GM13977 (cell line): ENCODE measurements around the gene CARD9.

Source experiments
- DNase-seq: peaks from one replicate; pipeline ENCODE4 v3.0.0; 2012; ENCODE audit warnings: low spot score
- in situ Hi-C: fragments of 300-500 bp; cut with MboI; formaldehyde crosslinking; loops from one replicate; pipeline ENCODE4 v1.12.0; 2022; ENCODE audit warnings: low sequenced_read_pairs, low pct_unique_long_range_greater_than_20kb, mixed read lengths, inconsistent platforms; ENCODE audit not compliant: unreplicated experiment
- TF ChIP-seq, protein P1 (sequence below): IDR thresholded peaks from 2 replicates; pipeline ENCODE4 v1.5.1; 2012; ENCODE audit warnings: mild to moderate bottlenecking, control low read depth; ENCODE audit not compliant: insufficient read depth; ENCODE audit errors: extremely low read depth, missing control alignments

CARD9 gene

DNA sequence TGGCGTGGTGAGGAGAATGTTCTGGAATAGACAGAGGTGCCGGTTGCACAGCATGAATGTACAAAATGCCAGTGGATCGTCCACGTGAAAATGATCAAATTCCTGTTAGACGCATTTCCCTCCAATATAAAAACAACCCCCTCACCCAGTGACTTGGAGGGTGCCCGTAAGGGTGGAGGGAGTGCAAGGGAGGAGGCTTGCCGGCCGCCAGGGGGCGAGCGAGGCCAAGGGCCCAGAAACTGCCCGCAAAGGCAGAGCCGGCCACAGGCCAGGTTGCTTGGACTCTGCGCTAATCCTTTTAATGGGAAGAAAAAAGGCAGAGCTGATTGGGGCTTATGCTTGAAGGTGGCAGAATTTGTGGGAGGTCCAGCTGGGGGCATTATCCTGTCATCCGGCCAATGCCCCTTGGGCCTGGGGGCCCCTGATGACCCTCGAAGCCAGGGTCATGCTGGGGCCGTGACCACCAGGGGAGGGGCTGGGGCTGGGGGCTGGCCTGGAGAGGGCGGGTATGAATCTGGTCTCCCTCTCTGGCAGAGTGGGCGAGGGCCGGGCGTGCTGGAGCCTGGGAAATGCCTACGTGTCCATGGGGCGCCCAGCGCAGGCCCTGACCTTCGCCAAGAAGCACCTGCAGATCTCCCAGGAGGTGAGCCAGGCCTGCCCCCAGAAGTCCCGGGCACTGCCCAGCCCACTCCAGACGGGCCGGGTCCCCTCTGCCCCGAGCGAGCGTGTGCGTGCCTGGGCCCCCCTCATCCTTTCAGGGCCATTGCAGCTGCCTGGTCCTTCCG is 34.1 kb downstream of the CARD9 start:
- peak; percentile 85 for DNase-seq
- TF ChIP-seq, protein P1, sequence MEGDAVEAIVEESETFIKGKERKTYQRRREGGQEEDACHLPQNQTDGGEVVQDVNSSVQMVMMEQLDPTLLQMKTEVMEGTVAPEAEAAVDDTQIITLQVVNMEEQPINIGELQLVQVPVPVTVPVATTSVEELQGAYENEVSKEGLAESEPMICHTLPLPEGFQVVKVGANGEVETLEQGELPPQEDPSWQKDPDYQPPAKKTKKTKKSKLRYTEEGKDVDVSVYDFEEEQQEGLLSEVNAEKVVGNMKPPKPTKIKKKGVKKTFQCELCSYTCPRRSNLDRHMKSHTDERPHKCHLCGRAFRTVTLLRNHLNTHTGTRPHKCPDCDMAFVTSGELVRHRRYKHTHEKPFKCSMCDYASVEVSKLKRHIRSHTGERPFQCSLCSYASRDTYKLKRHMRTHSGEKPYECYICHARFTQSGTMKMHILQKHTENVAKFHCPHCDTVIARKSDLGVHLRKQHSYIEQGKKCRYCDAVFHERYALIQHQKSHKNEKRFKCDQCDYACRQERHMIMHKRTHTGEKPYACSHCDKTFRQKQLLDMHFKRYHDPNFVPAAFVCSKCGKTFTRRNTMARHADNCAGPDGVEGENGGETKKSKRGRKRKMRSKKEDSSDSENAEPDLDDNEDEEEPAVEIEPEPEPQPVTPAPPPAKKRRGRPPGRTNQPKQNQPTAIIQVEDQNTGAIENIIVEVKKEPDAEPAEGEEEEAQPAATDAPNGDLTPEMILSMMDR = peak; percentile 95
- in situ Hi-C loops = no loop called here

DNA sequence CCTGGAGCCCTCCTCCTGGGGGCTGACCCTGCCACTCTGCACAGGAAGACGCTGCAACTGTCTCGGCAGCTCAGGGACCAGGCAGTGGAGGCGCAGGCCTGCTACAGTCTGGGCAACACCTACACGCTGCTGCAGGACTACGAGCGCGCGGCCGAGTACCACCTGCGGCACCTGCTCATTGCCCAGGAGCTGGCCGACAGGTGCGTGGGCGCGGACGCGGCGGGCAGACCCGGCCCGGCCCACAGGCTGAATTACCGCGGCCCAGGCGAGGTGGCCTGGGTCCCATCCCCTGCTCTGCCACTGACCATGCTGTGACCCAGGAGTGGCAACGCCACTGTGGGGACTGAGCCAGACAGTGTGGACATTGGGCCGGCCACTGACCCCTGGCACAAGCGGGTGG is 35.0 kb downstream of the CARD9 start:
- no peak for DNase-seq
- in situ Hi-C loops = no loop called here
- TF ChIP-seq, protein P1 = no peak

DNA sequence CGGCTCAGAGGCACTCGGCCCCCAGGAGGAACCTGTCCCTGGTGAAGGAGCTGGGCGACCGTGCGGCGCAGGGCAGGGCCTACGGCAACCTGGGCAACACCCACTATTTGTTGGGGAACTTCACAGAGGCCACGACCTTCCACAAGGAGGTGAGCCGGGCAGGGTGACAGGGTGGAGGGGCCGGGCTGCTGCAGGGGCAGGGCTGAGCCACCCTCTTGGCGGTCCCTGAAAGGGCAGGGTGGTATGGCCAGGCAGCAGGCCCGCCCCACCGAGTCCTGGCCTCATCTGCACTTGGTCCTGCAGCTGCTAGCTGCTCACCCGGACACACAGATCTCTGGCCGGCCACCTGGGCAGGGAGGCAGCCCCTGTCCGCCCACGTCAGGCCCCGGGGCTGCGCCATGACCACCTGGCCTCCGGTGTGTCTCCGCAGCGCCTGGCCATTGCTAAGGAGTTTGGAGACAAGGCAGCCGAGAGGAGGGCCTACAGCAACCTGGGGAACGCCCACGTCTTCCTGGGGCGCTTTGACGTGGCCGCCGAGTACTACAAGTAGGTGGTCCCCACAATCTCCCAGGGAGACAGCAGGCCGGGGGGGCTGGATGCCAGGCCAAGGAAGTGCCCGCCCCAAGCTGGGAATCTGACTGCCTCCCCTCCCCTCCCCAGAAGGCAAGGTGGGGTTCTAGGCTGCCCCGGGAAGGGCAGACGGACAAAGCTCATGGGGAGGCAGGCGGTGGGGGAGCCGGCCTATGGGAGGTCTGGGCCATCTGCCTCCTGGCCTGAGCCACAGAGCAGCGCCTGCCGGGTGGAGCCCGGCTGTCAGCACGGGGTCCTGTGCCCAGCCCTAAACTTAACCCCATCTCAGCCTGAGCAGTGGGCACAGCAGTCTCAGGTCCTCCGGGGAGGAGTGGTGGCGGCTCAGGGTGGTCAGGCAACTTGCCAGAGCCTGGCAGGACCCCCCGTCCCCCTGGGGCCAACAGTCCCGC is 35.8 kb downstream of the CARD9 start:
- no peak for DNase-seq
- TF ChIP-seq, protein P1 = no peak
- in situ Hi-C loops = no loop called here

DNA sequence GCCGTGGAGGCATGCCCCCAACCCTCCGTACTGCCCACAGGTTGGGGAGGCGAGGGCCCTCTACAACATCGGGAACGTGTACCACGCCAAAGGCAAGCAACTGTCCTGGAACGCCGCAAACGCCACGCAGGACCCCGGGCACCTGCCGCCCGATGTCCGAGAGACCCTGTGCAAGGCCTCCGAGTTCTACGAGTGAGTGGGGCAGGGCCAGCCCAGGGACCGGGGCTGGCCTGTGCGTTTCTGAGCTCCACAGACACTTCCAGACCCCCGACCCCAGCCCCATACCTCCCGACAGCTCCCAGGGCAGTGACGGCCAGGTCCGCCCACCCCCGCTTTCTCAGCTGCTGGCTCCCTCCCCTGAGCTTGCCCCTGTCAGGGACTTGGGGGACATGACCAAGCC is 36.6 kb downstream of the CARD9 start:
- in situ Hi-C loops = no loop called here
- TF ChIP-seq, protein P1 = no peak
- DNase-seq = no peak

DNA sequence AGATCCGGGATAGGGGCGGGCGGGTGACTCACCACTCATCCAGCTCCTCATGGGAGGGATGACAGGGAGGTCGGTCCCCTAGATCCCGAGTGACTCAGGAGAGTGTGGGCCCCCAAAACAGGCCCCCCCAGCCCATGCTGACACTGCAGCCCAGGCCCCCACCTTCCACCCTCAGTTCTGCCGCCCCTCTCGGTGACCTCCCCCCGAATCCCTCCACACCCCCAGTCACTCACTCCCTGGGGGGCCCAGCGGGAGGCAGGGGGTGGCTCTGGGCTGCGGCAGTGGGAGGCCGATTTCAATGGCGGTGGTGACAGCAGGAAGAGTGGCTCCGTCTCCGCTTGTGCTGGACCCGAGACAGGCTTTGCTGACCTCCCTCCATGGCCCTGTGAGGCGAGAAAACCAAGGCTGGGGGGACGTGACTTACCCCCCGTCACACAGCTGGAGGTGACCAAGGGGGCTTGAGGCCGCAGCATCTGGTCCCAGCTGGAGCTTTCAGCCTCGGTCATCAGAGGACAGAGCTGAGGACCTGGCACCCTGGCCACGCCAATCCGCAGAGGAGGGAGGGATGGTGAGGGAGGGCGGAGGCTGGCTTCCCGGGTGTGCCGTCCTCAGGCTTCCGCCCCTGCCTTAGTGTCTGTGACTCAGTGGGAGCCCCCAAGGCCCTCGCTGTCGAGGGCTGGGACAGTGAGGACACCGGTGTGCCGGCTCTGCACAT is 37.2 kb downstream of the CARD9 start:
- in situ Hi-C loops = no loop called here
- TF ChIP-seq, protein P1 = no peak
- DNase-seq = no peak
